Common myeloid progenitor, CD34-positive (primary cell): ENCODE measurements around the gene CCDC148.

Experiments used
- CTCF ChIA-PET: fragments of 350-600 bp; sonication (Branson Sonifier 250); formaldehyde crosslinking; loops from one replicate; lab custom pipeline; 2021; ENCODE audit warnings: antibody characterized with exemption; lab: Charles Lee
- POLR2A ChIA-PET: fragments of 350-600 bp; sonication (Branson Sonifier 250); formaldehyde crosslinking; loops from one replicate; lab custom pipeline; 2021; ENCODE audit warnings: antibody characterized with exemption; lab: Charles Lee
- DNase-seq, 3 donors: peaks; one replicate each; pipeline versions ENCODE4 v3.0.0 to v3.0.0-alpha.2; 2013
- H3K27ac ChIP-seq, 2 experiments: 1 replicate in 1 of 2; 2 replicates in 1 of 2; pipeline ENCODE4 v1.7.0; 2013; ENCODE audit warnings: inconsistent platforms in 2 of 2, low read length in 2 of 2, mild to moderate bottlenecking in 2 of 2, low read depth in 1 of 2, moderate library complexity in 1 of 2; ENCODE audit not compliant: severe bottlenecking in 2 of 2, insufficient read depth in 1 of 2, poor library complexity in 1 of 2
- H3K27me3 ChIP-seq, 5 experiments: replicated peaks in 2 of 5; 1 replicate in 3 of 5; 2 replicates in 2 of 5; pipeline versions ENCODE4 v1.6.1 to v1.7.0; 2013; ENCODE audit warnings: low read length in 4 of 5, mild to moderate bottlenecking in 2 of 5, moderate library complexity in 2 of 5, inconsistent platforms in 1 of 5; ENCODE audit not compliant: insufficient read depth in 5 of 5, control insufficient read depth in 4 of 5
- H3K36me3 ChIP-seq, 4 experiments: 1 replicate in 2 of 4; 2 replicates in 2 of 4; pipeline versions ENCODE4 v1.6.1 to v1.7.0; 2013; ENCODE audit warnings: low read length in 3 of 4, control low read depth in 1 of 4, mild to moderate bottlenecking in 1 of 4; ENCODE audit not compliant: control insufficient read depth in 4 of 4, insufficient read depth in 4 of 4
- H3K4me1 ChIP-seq, 4 experiments: 1 replicate in 3 of 4; 2 replicates in 1 of 4; pipeline versions ENCODE4 v1.6.1 to v1.7.1; 2013; ENCODE audit warnings: low read length in 3 of 4, mild to moderate bottlenecking in 3 of 4, control low read depth in 1 of 4, inconsistent platforms in 1 of 4, moderate library complexity in 1 of 4; ENCODE audit not compliant: control insufficient read depth in 4 of 4, insufficient read depth in 4 of 4; ENCODE audit errors: control extremely low read depth in 1 of 4
- H3K4me3 ChIP-seq, 7 experiments: 1 replicate in 4 of 7; 2 replicates in 3 of 7; pipeline versions ENCODE4 v1.5.1 to v1.7.0; 2013; ENCODE audit warnings: mild to moderate bottlenecking in 7 of 7, low read length in 6 of 7, moderate library complexity in 6 of 7, inconsistent platforms in 2 of 7, low read depth in 2 of 7, control low read depth in 1 of 7; ENCODE audit not compliant: insufficient read depth in 4 of 7, control insufficient read depth in 1 of 7; ENCODE audit errors: extremely low read depth in 1 of 7
- H3K9me3 ChIP-seq, 5 experiments: 1 replicate in 4 of 5; 2 replicates in 1 of 5; pipeline versions ENCODE4 v1.6.1 to v1.7.1; 2013; ENCODE audit warnings: low read length in 4 of 5, mild to moderate bottlenecking in 2 of 5, inconsistent platforms in 1 of 5, low read depth in 1 of 5, moderate library complexity in 1 of 5; ENCODE audit not compliant: control insufficient read depth in 4 of 5, insufficient read depth in 2 of 5; ENCODE audit errors: control extremely low read depth in 1 of 5
- WGBS: methylation state at CpG from one replicate; pipeline ENCODE4 v1.1.5; 2013; ENCODE audit not compliant: insufficient coverage; 5-methylcytosine and 5-hydroxymethylcytosine counted together

Gene CCDC148

DNA sequence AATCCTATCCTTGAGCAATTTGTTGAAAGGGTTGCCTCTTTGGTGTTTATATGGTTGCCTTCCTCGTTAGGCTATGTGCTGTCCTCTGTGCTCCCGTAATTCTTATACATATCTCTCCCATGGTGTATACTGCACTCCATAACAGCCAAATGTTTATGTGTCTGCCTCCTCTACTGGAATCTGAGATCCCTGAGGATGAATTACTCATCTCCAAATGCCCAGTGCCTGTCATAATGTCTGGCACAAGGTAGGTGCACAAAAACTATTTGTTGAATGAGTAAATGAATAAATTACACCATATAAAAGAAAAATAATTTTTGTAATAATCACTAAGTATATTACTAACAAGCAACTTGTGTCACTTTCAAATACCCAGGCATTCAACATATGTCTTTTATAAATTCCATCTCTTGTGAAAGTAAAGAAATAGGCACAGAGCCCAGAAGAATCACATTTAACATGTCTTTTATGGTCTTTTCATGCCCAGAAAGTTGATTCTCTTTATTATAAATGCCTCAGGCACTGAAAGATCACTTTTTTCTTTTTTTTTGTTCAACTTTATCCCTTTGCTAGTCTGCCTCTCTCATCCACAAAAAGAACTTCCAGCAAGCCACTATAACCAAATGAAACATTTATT lies 164.9 kb downstream of the CCDC148 start:
- POLR2A ChIA-PET: no interaction called here
- Histone ChIP-seq H3K4me3 (no peak overlapping the region), H3K27me3 (no peaks in the 10 kb centered on the region), H3K4me1 (no peaks in the 10 kb centered on the region), H3K27ac (no peak overlapping the region), H3K9me3 (peaks cover 0 to 6% (median 3%) of the 10 kb centered on the region in 5 experiments), H3K36me3 (no peaks in the 10 kb centered on the region)
- CTCF ChIA-PET: no interaction called here
- no peak for DNase-seq
- WGBS: no CpG with 5 or more reads among the region's 2 CpGs

DNA sequence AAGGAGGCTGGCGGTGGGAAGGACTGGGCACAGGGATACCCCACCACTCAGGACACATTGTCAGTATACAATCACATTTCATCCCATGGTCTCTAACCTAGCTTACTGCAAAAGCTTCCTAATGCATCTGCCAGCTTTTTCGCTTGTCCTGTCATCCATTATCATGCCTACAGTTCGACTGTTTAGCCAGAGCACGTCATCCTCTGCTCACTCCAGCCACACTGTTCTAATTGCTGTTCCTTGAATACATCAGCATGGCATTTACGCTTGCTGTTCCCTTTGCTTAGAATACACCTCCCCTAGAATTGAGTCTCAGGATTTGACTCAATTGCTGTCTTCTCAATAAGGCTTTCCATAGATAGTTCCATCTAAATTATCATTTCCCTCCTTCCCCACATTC lies 166.3 kb downstream of the CCDC148 start:
- no peak for DNase-seq
- Histone ChIP-seq H3K4me3 (no peak overlapping the region), H3K27me3 (no peaks in the 10 kb centered on the region), H3K9me3 (peaks cover 0 to 6% (median 3%) of the 10 kb centered on the region in 5 experiments), H3K36me3 (no peaks in the 10 kb centered on the region), H3K4me1 (no peaks in the 10 kb centered on the region), H3K27ac (no peak overlapping the region)
- WGBS: 100% methylated on average over 4 of the region's 5 CpGs
- ChIA-PET POLR2A (no interaction called here), CTCF (no interaction called here)

GRCh38 chr2:158276619-158277471 lies 179.7 kb downstream of the CCDC148 start:
- 100% methylated on average over 1 of the region's 2 CpGs for WGBS
- H3K27ac ChIP-seq: no peak overlapping the region
- H3K4me3 ChIP-seq: no peak overlapping the region
- peaks cover 0 to 2% (median 0%) of the 10 kb centered on the region in 5 experiments for H3K9me3 ChIP-seq
- DNase-seq: no peak
- no peaks in the 10 kb centered on the region for H3K27me3 ChIP-seq
- H3K36me3 ChIP-seq: no peaks in the 10 kb centered on the region
- POLR2A ChIA-PET: no interaction called here
- H3K4me1 ChIP-seq: no peaks in the 10 kb centered on the region
- CTCF ChIA-PET: interaction anchor here (0.6 to 1.0 kb wide), 3 partner anchors 8 to 951 kb away, joined by 3 read pairs; no protein-coding TSS in a partner anchor

DNA sequence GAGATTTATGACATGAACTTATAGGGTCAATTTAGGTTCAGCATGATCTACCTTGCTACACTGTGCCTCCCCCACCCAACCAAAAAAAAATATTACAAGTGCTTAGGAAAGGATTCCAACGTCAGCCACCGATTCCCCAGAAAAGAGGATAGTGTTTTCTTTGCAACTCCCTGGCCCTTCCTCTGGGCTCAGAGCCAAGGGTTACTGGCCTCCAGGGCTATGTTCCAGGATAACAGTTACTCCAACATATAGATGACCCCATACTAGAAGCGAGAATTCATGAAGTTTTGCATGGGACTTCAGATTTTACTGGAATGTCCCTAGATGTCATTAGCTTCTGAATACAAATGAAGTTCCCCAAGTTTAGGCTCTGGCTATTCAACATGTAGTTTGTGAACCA lies 182.8 kb downstream of the CCDC148 start:
- H3K4me3 ChIP-seq: no peak overlapping the region
- 100% methylated on average over 3 of the region's 3 CpGs for WGBS
- no peaks in the 10 kb centered on the region for H3K27me3 ChIP-seq
- ChIA-PET CTCF (no interaction called here), POLR2A (no interaction called here)
- no peak for DNase-seq
- no peaks in the 10 kb centered on the region for H3K4me1 ChIP-seq
- peaks cover 0 to 2% (median 0%) of the 10 kb centered on the region in 5 experiments for H3K9me3 ChIP-seq
- H3K36me3 ChIP-seq: no peaks in the 10 kb centered on the region
- no peak overlapping the region for H3K27ac ChIP-seq

DNA sequence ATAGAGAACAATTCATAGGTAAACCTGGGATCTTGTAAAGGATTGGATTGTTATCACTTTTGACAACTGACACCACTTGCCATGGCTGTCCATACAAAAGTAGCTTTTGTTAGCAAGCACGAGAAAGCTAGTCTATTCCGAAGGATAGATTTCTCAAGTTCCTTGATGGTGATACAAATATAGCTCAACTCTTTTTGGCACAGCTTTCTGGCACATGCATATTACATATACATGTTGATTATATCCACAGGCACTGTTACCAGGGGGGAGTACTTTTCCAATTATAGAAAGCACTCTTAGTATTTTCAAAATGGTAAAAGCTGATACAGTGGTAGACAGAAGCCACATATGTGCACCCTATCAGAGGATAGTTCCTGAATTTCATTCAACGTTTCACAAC lies 186.0 kb downstream of the CCDC148 start:
- Histone ChIP-seq H3K36me3 (no peaks in the 10 kb centered on the region), H3K27me3 (no peaks in the 10 kb centered on the region), H3K9me3 (no peaks in the 10 kb centered on the region), H3K4me1 (no peaks in the 10 kb centered on the region), H3K27ac (no peak overlapping the region), H3K4me3 (no peak overlapping the region)
- ChIA-PET CTCF (interaction anchor here (1.2 kb wide), 1 partner anchor 14 kb away, joined by 3 read pairs; no protein-coding TSS in a partner anchor), POLR2A (no interaction called here)
- no CpG with 5 or more reads among the region's 3 CpGs for WGBS
- no peak for DNase-seq

- ChIA-PET POLR2A (no interaction called here), CTCF (no interaction called here)
- H3K4me1 ChIP-seq: no peaks in the 10 kb centered on the region
- WGBS: 100% methylated on average over 2 of the region's 2 CpGs
- H3K36me3 ChIP-seq: no peaks in the 10 kb centered on the region
- no peaks in the 10 kb centered on the region for H3K27me3 ChIP-seq
- no peak overlapping the region for H3K27ac ChIP-seq
- no peak for DNase-seq
- H3K9me3 ChIP-seq: no peaks in the 10 kb centered on the region
- H3K4me3 ChIP-seq: no peak overlapping the region
Measured at GRCh38 chr2:158269143-158269542, 187.4 kb downstream of the CCDC148 start.

DNA sequence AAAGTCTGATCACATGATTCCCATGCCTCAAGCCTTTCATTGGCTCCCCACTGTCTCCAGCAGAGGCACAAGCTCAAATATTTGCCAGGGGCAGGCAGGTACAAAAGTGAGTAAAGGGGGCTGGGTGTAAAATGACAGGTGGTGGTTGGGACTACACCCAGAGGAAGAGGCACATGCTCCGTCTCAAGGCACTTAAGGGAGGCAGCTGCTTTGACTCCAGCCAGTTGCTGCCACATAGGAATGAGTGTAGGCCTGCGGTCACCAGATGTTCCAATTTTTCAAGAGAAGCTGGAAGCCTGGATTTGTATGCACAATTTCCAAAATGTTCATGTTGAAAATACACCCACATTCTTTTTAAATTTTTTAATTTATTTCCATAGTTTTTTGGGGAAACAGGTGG lies 190.4 kb downstream of the CCDC148 start:
- POLR2A ChIA-PET: no interaction called here
- H3K9me3 ChIP-seq: no peaks in the 10 kb centered on the region
- H3K4me1 ChIP-seq: no peaks in the 10 kb centered on the region
- H3K4me3 ChIP-seq: no peak overlapping the region
- no peaks in the 10 kb centered on the region for H3K27me3 ChIP-seq
- H3K36me3 ChIP-seq: no peaks in the 10 kb centered on the region
- 97% methylated on average over 2 of the region's 2 CpGs for WGBS
- DNase-seq: no peak
- CTCF ChIA-PET: no interaction called here
- no peak overlapping the region for H3K27ac ChIP-seq
